HT1080 (cell line): ENCODE measurements around the gene TM7SF2. TPM values are rescaled to one million over a fixed set of nuclear protein-coding genes. Genes with fewer than 3 reads are reported as not detected.

Experiments
- DNase-seq: peaks from one replicate; pipeline ENCODE4 v3.0.0-alpha.2; 2015; ENCODE audit warnings: low read depth
- polyA plus RNA-seq, 2 experiments: library from polyadenylated mRNA; depleted of rRNA; stranded (reverse); fragments of >200 nt; gene quantifications; 2 replicates each; pipeline ENCODE4 v1.2.3, GENCODE V29; 2015
- total RNA-seq: library from RNA; depleted of rRNA; stranded (reverse); fragments of >200 nt; shearing (Covaris generic); gene quantifications from 2 replicates; pipeline ENCODE4 v1.2.3, GENCODE V29; 2014; rRNA removed

TM7SF2 gene
- 4.8 and 5.5 TPM in 2 replicates for total RNA-seq
- polyA plus RNA-seq (2015; cell fraction: cytosol; rRNA removed) = 2.5 and 3.4 TPM in 2 replicates
- 52.5 and 61.5 TPM in 2 replicates for polyA plus RNA-seq (2015; cell fraction: nucleus; rRNA removed)

DNA sequence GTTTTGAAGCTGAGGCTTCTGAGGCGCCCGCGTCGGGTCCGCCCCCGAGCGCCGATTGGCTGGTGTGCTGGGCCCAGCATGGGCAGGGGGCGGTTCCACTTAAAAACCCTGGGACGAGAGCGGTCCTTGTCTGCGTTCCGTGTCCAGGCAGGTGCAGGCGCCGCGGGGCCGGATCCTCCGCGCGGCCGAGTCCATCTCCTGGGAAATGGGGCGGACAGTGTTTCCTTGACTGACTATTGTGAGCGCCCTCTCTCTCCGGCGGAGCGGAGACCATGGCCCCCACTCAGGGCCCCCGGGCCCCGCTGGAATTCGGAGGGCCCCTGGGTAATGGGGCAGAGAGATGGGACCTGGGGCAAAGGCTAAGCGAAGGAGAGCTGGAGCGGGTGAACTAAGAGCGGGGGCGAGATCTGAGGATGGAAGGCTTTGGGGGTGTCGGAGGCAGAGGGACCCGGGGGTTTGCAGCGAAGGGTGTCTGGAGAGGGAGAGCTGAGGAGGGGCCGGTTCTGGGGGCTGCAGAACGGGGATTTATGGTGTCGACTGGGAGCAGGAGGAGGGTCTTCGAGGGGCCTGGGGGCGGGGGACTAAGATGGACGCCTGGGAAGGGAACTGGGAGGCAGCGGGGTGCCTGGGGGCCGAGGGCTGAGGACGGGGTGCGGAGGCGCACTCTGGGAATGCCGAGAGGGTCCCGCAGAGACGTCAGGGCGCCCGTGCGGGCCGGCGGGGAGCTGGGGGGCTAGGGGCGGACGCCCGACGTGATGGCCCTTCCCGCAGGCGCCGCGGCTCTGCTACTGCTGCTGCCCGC lies at the start of gene TM7SF2:
Gene TM7SF2 (plus strand): TSS at position 129 of the 802 bp plus-strand sequence. CDS start 144 bp downstream, at position 273.
- DNase-seq = no peak

DNA sequence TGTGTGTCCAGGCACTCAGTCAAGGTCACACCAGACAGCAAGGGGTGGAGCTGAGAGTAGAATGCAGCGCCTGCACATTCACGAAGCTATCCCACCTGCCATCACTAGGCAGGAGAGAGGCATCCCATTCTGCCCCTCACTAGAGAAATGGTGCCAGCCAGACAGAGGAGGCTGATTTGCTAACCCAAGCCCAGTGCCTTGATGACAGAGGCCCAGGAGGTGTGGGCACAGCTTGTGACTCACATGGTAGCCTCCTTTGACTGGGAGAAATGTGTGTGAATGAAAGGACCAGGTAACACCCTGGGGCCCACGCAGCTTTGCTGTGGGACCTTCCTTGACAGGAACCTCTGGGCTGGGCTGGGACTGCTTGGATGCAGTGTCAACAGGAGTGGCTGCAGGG lies 48.1 kb upstream of the TM7SF2 start:
- no peak for DNase-seq

DNA sequence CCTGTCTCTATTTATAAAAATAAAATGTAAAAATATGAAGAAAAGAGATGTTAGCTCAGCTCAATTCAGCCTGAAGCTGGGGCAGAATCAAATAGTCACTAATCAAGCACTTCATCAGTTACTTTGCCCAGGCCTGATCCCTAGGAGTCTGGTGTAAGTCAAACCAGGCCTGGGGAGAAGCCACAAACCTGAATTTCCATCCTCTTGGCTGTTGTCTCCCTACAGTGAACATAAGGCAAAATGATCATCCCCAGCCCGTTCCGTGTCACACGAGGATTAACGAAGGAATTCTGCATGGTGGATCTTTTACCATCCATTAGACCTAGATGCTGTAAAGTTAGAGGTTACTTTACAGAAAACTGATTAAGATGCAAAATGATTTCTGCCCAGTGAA lies 46.8 kb upstream of the TM7SF2 start:
- DNase-seq = no peak

DNA sequence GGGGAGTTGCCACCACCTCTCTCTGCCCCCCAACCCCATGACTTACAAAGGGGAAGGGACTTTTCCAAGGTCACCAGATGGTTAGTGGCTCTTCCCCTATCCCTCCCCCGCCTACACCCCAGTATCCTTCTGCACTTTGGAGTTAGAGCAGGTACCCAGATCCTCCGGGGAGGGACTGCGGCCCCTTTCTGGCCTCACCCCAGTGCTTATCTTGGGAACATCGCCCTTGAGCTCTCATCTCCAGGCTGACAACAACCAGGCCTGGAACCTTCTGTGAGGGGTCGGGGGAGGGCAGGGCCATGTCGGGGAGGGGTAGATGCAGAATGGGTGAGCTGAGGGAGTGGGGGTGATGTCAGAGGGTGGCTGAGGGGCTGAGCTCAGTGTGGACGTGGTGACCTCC lies 45.8 kb upstream of the TM7SF2 start:
- no peak for DNase-seq

DNA sequence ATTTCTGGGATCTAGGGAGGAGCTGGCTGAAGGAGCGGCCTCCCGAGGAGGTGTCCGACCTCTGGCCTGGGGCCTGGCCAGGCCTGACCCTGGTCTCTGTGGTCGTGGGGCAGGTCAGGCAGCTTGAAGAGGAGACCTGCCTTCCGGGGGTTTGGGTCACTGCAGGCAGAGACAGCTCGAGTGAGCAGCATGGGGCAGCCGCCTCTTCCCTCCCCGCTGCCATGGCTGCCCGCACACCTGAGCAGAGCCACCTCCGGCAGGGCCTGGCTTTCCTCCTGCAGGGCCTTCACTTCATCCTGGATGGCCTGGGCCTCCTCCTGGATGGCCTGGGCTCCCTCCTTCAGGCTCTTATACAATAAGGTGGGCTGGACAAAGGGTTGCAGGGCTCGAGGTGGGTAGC lies 45.4 kb upstream of the TM7SF2 start:
- DNase-seq = no peak

DNA sequence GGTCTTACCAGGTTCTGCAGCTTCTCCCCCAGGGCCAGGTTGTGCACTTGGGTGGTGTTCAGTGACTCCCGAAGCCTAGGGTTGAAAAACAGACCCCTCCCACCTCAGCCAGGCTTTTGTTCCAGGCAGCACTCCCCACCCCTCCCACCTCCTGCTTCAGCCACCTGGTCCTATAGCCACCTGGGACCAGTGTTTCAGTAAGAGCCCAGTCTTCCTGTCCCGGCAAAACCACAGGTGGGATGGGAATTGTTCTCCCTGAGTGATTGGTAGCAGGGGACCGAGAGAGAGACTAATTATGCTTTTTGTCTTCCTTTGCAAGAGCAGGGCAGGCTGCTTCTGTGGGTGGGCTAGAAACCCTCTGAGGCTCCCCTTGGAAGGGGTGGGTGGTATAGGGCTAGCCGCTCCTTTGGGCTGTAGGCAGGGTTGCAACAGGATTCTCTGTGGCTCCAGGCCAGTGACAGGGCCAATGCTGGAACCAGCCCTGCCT lies 44.8 kb upstream of the TM7SF2 start:
- no peak for DNase-seq

DNA sequence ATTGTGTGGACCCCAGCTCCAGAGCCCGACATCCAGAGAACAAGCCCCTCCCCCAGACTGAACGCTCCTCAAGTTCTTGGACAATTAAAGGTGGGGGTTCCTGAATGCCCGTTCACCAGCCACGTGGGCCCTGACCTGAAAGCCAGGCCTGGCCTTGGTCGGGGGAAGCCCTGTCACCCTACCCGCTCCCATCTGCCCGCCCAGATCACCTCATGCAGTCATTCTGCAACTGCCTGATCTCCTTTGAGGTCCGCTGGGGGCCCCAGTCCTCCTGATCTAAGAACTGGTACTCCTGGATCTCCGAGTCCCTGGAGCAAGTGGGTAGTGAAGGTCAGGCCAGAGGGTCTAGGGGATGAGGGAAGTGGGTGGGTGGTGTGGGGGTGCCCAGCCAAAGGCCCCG lies 44.2 kb upstream of the TM7SF2 start:
- no peak for DNase-seq

DNA sequence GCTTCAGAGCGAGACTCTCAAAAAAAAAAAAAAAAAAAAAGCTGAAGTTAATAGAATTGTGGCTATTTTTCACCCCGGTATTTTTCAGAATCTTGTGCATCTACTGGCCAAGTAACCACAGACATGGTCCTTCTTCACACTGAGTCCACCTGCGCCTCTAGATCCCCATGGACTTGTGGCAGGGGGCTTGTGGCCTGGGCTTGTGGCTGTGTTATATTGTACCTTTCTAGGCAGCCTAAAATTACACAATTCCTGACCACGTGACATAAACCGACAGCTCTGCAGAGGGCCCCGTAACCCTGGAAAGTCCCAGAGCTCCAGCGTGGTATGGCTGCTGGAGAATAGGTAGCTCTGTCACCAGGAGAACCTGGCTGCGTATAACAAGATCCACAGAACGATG lies 42.5 kb upstream of the TM7SF2 start:
- no peak for DNase-seq

DNA sequence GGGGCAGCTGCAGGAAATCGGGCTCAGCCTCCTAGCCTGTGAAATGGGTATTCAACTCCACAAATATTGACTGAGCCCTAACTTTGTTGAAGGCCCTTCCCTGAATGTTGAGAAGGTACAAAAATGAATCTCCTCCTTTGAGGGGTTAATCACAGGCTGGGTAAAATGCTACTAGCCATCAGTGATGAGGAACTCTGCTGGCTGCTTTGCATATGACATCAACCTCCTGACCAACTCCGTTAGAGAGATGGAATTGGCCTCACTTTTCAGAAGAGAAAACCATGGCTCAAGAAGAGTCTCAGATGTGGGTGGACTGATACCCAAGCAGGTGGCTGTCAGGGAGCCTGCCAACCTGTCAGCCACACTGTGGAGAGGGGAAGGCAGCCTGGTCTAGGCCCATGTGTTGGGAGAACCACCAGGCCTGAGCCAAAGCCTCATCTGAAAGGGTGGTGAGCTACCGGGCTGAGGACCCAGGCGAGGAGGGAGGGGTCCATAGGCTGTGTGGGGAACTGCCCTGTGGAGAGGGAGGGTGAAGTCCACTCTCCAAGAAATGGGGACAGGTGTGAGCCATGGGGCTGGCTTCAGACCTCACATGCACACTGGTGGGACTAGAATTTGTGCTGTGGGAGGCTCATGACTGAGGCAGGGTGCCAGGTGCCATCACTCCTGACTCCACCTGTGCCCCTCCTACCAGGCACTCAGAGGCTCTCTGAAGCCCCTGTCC lies 39.6 kb upstream of the TM7SF2 start:
- DNase-seq = no peak

DNA sequence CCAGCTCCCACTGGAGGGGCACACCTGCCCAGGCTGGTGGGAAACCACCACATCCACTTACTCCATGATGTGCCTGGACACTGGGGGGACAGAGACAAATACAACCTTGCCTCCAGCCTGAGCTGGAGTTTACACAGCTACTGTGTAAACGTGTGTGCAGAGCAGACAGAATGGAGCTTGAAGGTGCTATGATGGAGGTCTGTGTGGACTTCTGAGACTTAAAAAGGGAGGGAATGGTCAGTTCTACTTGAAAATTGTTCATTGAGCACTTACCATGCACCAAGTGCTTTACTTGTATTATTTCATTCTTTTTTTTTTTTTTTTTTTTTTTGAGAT lies 39.1 kb upstream of the TM7SF2 start:
- no peak for DNase-seq

DNA sequence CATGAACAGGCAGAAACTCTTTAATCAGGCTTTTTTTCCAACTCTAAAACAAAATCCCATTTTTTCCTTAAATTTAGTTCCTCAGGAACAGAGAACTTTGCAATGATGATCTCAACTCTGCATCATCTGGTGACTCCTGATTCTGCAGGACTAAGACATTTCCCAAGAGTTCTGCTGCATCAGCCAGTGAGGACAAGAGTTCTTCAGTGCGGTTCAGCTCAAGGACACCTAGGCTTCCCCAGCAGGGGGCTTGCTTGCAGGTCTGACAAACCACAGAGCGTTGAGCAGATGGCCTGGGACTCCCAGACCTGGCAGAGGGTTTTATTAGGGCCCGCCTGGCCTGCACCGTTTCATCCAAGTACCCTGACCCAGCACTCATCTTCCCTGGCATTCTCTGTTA lies 34.2 kb upstream of the TM7SF2 start:
- no peak for DNase-seq

DNA sequence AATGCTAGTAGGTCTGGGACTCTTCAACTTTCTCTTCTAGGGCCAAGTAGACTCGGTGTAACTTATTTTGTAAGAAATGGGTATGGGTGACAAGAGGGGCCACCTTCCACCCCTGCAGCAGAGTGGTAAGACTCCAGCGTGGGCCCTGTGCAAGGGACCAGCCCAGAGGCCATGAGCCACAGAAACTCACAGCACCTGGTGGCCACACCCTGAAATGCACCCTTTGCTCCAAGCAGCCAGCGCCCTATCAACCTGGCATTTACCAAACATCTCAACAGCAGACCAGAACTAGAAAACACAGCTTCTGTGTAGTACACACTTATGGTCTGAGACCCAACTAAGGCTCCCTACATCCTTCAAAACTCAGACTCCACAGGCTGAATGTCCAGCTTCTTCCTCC lies 33.5 kb upstream of the TM7SF2 start:
- peak; percentile 49 for DNase-seq

DNA sequence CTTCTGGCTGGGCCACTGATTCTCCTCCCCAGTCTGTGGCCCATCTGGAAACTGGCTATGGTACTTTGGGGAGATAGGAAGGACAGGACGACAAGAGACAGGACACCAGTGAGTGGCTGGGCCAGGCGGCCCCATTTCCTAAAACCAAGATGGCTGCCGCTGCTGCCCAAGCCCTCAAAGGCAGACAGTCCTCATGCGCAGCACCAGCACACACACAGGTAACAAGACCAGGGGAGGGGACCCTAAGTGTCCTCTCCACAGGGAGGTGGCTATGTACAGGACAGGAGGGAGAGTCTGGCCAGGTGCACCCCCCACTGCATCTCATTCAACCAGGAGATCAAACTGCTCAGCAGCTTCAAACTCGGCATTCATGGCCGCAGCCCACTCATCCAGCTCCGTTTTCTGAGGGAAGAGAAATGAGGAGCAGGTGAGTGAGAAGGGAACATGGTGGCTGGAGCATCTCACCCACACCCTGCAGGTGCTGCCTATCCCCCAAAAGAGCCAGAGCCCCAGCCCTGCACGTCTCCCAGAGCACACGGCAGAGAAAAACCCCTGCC lies 32.8 kb upstream of the TM7SF2 start:
- no peak for DNase-seq

DNA sequence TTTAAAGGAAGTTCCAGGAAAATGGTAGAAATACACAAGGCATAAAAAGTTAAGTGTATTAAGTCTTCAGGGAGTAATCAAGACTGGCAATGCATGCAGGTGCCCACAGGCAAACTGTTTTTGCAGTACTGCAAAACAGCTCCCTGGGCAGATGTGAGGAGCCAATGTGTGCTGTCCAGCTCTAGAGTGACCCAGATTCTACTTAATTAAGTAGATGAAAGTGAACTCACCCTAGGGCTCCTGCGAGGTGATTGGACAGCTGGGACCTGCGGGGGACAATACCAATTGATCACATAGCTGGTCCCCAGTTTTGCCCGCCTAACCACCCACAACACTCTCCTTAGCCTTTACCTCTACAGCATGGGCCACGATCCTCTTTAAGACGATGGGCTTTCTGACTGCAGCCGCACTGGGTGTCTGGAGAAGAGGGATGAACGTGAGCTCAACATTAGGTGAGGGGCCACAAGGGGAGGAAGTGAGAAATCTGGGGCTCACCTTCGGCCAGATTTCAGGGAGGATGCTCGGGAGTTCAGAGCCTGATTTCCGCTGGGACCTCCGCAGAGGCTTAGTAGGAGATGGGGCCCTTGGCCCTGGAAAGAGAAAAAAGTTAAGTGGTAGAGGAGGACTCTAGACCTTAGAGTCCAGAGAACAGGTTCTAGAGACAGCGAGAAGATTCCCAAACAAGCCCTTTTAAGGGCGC lies 28.4 kb upstream of the TM7SF2 start:
- no peak for DNase-seq

DNA sequence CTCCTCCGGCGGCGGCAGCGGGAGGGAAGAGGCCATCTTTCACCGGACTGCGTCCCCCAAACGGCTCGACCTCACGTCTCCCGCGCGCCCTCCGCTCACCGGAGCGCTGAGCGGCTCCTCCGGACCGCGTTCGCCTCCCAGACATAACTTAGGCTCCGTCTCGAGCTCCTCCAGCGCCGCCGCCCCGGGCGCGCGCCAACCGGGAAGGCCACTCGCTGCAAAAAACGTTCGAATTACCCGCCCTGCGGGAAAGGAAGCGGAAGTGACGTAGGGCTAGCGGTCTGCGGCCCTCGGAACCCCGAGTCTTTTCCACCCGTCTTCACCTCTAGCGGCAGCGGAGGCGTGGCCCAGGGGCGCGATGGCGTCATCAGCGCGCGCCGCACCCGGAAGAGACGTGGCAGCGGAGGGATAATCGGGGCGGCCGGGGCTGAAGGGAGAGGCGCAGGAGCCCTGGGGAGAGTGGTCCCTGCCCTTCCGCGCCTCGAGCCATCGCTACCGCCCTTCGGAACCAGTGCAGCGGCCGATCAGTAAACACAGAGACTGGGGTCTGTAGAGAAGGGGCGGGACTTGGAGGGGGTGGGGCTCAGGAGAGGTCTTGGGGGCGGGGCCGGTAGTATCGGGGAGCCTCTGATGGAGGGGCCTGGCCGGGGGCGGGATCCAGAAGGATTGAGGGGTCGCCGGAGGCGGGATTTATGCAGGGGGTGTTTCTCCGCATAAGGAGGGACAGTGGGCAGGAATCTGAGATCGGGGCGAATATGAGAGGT lies 27.7 kb upstream of the TM7SF2 start, which contains the start of the genes CDCA5 and ZFPL1:
Gene CDCA5 (minus strand): TSS at position 207 of the 764 bp plus-strand sequence. CDS start 62 bp downstream, at position 145.
Gene ZFPL1 (plus strand): TSS at position 389 of the 764 bp plus-strand sequence. CDS start 477 bp downstream, outside the sequence.
- peak; percentile 92 for DNase-seq

DNA sequence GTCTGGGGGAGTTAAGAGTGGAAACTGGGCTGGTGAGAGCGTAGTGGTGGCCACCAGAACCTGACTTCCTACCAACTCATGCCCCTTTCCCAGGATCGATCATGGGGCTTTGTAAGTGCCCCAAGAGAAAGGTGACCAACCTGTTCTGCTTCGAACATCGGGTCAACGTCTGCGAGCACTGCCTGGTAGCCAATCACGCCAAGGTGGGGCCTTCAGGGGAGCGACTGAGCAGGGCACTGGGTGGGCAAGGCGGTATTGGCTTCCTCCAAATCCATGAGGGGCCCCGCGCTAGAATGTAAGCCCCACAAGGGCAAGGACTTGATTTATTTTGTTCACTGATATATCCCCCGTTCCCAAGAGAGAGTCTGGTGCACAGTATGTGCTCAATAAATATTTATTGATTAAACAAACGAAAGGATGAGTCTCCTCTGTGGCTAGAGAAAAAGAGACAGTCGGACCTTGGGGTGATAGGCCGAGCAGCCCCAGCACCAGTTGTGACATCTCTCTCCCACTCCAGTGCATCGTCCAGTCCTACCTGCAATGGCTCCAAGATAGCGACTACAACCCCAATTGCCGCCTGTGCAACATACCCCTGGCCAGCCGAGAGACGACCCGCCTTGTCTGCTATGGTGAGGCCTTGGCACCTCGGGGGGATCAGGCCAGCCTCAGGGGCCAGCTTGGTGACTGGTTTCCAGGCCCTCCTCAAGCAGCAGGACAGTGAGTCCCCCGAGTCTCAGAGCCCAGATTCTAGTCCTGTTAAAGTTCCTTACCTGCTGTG lies 26.9 kb upstream of the TM7SF2 start:
- DNase-seq = no peak

DNA sequence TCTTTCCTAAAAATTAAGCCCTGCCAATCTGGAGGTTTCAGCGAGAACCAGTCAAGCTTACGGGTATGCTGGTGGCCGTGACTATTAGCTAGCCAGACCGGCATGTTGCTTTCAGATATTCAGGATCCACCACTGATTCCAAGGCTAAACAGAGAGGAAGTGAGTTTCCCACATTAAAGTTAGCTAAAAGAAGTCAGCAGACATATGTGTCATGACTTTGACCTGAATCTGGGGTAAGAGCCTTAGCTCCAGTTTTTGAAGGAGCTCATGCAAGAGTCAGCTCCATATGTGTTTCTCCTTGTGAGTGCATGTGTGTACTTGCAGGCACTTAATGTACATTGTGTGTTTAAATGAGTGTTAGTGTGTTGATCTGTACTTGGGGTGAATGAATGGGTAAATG lies 26.2 kb upstream of the TM7SF2 start:
- DNase-seq = no peak

DNA sequence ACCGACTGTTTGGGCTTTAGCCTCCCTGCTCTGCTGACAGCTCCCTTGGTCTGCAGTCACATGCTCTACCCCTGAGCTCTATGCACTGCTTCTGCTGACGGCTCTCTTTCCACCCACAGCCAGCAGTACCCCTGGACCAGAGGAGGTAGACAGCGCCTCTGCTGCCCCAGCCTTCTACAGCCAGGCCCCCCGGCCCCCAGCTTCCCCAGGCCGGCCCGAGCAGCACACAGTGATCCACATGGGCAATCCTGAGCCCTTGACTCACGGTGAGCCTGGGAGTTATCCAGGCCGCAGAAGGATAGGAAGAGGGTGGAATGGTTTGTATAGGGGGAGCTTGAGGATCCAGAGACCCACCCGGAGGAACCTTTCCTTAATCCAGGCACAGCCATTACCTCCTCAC lies 24.9 kb upstream of the TM7SF2 start:
- DNase-seq = no peak

DNA sequence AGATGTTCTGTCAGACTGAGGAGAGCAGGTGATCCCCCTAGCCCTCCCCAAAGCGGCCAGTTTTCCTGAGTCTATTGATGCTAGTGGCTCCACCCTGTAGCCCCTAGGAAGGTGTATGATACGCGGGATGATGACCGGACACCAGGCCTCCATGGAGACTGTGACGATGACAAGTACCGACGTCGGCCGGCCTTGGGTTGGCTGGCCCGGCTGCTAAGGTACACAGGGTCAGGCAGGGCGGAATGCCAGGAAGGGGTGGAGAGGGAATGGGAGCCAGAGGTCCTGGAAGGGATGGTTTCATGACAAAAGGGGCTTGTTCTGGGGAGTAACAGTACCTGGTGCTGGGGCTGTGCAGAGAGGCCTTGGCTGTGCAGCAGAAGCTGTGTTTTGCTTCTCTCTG lies 24.5 kb upstream of the TM7SF2 start:
- no peak for DNase-seq

DNA sequence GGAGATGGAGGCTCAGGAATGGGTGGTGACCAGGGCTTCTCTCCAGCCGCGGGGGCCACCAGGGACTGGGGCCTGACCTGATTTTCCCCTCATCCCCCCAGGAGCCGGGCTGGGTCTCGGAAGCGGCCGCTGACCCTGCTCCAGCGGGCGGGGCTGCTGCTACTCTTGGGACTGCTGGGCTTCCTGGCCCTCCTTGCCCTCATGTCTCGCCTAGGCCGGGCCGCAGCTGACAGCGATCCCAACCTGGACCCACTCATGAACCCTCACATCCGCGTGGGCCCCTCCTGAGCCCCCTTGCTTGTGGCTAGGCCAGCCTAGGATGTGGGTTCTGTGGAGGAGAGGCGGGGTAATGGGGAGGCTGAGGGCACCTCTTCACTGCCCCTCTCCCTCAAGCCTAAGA lies 23.8 kb upstream of the TM7SF2 start:
- DNase-seq = no peak
